DND-41 (cell line): ENCODE measurements around the gene CLEC4C.

Source experiments
- ATAC-seq: fragments of 200-7000 bp; cut with Tn5 transposase; 3 replicates; pipeline ENCODE4 v1.9.1; 2021; ENCODE audit warnings: low read depth; ENCODE audit not compliant: insufficient read depth
- DNase-seq: peaks from one replicate; pipeline ENCODE4 v3.0.0-alpha.2; 2020
- H2AFZ ChIP-seq: 2 replicates; pipeline ENCODE4 v1.6.0; 2012; ENCODE audit warnings: low read depth, low read length
- H3K27ac ChIP-seq: 2 replicates; pipeline ENCODE4 v1.5.1; 2012; ENCODE audit warnings: low read length, inconsistent platforms
- H3K27me3 ChIP-seq: fragments of 200-600 bp; sonication (generic); 2 replicates; pipeline ENCODE4 v1.6.0; 2012; ENCODE audit warnings: low read length, mild to moderate bottlenecking, inconsistent platforms; ENCODE audit not compliant: insufficient read depth, poor library complexity
- H3K36me3 ChIP-seq: 2 replicates; pipeline ENCODE4 v1.5.1; 2012; ENCODE audit warnings: low read length, inconsistent platforms; ENCODE audit not compliant: insufficient read depth
- H3K4me1 ChIP-seq: 2 replicates; pipeline ENCODE4 v1.5.1; 2012; ENCODE audit warnings: mild to moderate bottlenecking, low read length; ENCODE audit not compliant: insufficient read depth
- H3K4me2 ChIP-seq: 2 replicates; pipeline ENCODE4 v1.6.0; 2012; ENCODE audit warnings: mild to moderate bottlenecking, moderate library complexity, low read length, inconsistent platforms; ENCODE audit not compliant: insufficient read depth
- H3K4me3 ChIP-seq, 2 experiments: fragments of 200-600 bp in 1 of 2; shearing (Covaris generic) in 1 of 2; 2 replicates each; pipeline ENCODE4 v1.5.1; 2012 to 2016; ENCODE audit warnings: inconsistent platforms in 2 of 2, low read length in 2 of 2, mild to moderate bottlenecking in 2 of 2, low read depth in 1 of 2, moderate library complexity in 1 of 2
- H3K79me2 ChIP-seq: 2 replicates; pipeline ENCODE4 v1.6.0; 2012; ENCODE audit warnings: low read length, inconsistent platforms; ENCODE audit not compliant: insufficient read depth
- H3K9ac ChIP-seq: 2 replicates; pipeline ENCODE4 v1.6.0; 2012; ENCODE audit warnings: low read depth, mild to moderate bottlenecking, inconsistent platforms, low read length, moderate library complexity
- H3K9me3 ChIP-seq: 2 replicates; pipeline ENCODE4 v1.5.1; 2012; ENCODE audit warnings: low read length, moderate library complexity, mild to moderate bottlenecking, inconsistent platforms; ENCODE audit not compliant: insufficient read depth, severe bottlenecking
- H4K20me1 ChIP-seq: 2 replicates; pipeline ENCODE4 v1.6.0; 2012; ENCODE audit warnings: low read length; ENCODE audit not compliant: insufficient read depth
- CTCF ChIP-seq: IDR thresholded peaks from 2 replicates; pipeline ENCODE4 v1.5.1; 2012; ENCODE audit warnings: borderline replicate concordance, low read length, moderate library complexity, mild to moderate bottlenecking; ENCODE audit not compliant: poor library complexity, severe bottlenecking; ENCODE audit errors: extremely low read depth
- EZH2 ChIP-seq: IDR thresholded peaks from 3 replicates; pipeline ENCODE4 v1.6.1; 2012; ENCODE audit warnings: borderline replicate concordance, low read depth, mild to moderate bottlenecking, moderate library complexity, low read length, inconsistent platforms; ENCODE audit not compliant: severe bottlenecking

The CLEC4C gene

GRCh38 chr12:7709969-7710675 lies 37.1 kb downstream of the CLEC4C start:
- no peaks in the 10 kb centered on the region for H3K9me3 ChIP-seq
- no peak overlapping the region for H3K4me2 ChIP-seq
- TF ChIP-seq CTCF (no peak), EZH2 (no peak)
- DNase-seq (no peak), ATAC-seq (no peak)
- no peaks in the 10 kb centered on the region for H4K20me1 ChIP-seq
- H3K4me1 ChIP-seq, result no peaks in the 10 kb centered on the region
- H2AFZ ChIP-seq, result no peak overlapping the region
- H3K9ac ChIP-seq, result no peak overlapping the region
- no peaks in the 10 kb centered on the region for H3K27me3 ChIP-seq
- H3K36me3 ChIP-seq, result no peaks in the 10 kb centered on the region
- no peak overlapping the region for H3K27ac ChIP-seq
- H3K79me2 ChIP-seq, result no peaks in the 10 kb centered on the region
- H3K4me3 ChIP-seq, result no peak overlapping the region

DNA sequence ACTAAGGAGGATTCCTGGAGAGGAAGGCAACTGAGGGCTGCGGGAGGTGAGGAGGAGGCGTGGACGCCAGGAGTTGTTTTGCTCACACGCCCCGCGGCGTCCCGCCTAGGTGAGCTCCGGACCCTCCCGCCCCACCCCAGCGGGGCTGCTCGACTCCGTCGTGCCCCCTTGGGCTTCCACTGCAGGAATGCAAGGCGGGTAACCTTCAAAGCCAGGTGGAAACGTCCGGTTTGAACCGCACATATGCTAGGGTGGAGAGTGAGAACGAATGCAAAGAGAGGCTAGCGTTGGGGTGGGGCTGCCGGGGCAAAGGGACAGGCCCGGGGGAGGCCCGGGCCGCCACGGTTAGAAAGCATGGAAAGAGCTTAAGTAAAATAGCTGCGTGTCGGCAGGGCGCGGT lies 41.3 kb downstream of the CLEC4C start:
- TF ChIP-seq EZH2, result no peak
- TF ChIP-seq CTCF, result no peak
- no peaks in the 10 kb centered on the region for H3K79me2 ChIP-seq
- H3K4me3 ChIP-seq, result no peak overlapping the region
- no peak overlapping the region for H3K9ac ChIP-seq
- H3K27ac ChIP-seq, result no peak overlapping the region
- no peaks in the 10 kb centered on the region for H3K4me1 ChIP-seq
- no peak overlapping the region for H2AFZ ChIP-seq
- DNase-seq (no peak), ATAC-seq (no peak)
- no peaks in the 10 kb centered on the region for H4K20me1 ChIP-seq
- H3K9me3 ChIP-seq, result no peaks in the 10 kb centered on the region
- H3K4me2 ChIP-seq, result no peak overlapping the region
- H3K27me3 ChIP-seq, result no peaks in the 10 kb centered on the region
- H3K36me3 ChIP-seq, result no peaks in the 10 kb centered on the region

DNA sequence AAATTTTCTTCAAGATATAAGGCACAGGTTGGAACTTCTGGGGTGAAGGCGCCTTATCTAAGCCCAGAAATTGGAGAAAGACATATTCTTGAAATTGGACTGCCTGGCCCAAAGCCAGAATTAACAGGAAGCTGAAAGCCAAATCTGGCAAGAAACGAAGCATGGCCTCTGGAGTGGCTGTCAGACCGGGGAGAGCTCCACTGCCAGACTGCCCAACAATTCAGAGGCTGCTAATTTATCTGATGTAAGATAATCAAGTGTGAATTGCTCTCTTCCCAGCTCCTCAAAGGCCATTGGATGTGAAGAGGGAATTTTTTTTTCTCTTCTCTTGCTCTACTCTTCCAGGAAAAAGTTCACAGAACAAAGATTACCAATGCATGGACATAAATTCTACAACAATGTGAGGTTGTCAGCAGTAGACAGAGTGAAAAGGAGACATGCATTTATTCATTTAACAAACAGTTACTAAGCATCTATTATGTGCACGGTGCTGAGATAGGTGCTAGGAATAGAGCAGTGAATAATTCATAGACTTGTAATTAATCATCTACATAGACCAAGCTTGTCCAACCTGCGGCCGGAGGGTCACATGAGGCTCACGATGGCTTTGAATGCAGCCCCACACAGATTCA lies 51.5 kb downstream of the CLEC4C start, which contains the start of gene GDF3:
Gene GDF3 (minus strand): TSS at position 210 of the 632 bp plus-strand sequence. CDS start 47 bp downstream, at position 163.
- no peak for DNase-seq
- no peak for TF ChIP-seq CTCF
- no peak for TF ChIP-seq EZH2
- no peak within 1 kb of the TSS for H3K4me2 ChIP-seq
- no peaks in the 10 kb centered on the region for H3K79me2 ChIP-seq
- no peak within 1 kb of the TSS for H3K9ac ChIP-seq
- no peaks in the 10 kb centered on the region for H4K20me1 ChIP-seq
- H3K4me3 ChIP-seq, result no peak within 1 kb of the TSS
- ATAC-seq, result no peak
- no peaks in the 10 kb centered on the region for H3K4me1 ChIP-seq
- no peak within 1 kb of the TSS for H2AFZ ChIP-seq
- H3K27ac ChIP-seq, result no peak within 1 kb of the TSS
- H3K9me3 ChIP-seq, result no peaks in the 10 kb centered on the region
- H3K36me3 ChIP-seq, result no peaks in the 10 kb centered on the region
- no peaks in the 10 kb centered on the region for H3K27me3 ChIP-seq
